ENCODE measurements around the gene GRK6. TPM values are rescaled to one million over a fixed set of nuclear protein-coding genes. Genes with fewer than 3 reads are reported as not detected.

Gene GRK6
- total RNA-seq, 1 donor, result 24.2 TPM

DNA sequence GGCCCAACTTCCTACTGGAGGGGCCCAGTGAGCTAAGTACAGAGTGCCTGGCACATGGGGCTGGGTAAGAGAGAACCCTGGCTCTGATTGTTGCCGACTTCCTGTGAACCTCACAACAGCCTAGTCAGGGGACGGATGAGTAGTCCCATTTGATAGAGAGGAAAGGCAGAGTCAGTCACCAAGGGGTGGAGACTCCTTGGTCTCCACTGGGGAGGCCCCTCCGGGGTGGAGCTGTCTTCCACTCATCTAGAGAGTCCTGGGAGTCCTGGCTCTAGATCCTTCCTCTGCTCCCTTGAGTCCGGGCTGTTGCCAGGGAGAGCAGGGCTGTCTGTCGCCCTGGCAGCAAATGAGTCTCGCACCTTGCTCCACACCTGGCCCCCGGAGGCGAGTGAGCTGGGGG is 8.0 kb downstream of the GRK6 start:
- H3K4me3 ChIP-seq (ENCODE audit: low read depth, low read length), result no peak overlapping the region
- TF ChIP-seq, protein P1, sequence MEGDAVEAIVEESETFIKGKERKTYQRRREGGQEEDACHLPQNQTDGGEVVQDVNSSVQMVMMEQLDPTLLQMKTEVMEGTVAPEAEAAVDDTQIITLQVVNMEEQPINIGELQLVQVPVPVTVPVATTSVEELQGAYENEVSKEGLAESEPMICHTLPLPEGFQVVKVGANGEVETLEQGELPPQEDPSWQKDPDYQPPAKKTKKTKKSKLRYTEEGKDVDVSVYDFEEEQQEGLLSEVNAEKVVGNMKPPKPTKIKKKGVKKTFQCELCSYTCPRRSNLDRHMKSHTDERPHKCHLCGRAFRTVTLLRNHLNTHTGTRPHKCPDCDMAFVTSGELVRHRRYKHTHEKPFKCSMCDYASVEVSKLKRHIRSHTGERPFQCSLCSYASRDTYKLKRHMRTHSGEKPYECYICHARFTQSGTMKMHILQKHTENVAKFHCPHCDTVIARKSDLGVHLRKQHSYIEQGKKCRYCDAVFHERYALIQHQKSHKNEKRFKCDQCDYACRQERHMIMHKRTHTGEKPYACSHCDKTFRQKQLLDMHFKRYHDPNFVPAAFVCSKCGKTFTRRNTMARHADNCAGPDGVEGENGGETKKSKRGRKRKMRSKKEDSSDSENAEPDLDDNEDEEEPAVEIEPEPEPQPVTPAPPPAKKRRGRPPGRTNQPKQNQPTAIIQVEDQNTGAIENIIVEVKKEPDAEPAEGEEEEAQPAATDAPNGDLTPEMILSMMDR (IDR thresholded peaks at IDR 0.05; ENCODE audit: insufficient read depth, low read depth, low read length), result no peak
- DNase-seq (ENCODE audit: low read depth), result no peak

DNA sequence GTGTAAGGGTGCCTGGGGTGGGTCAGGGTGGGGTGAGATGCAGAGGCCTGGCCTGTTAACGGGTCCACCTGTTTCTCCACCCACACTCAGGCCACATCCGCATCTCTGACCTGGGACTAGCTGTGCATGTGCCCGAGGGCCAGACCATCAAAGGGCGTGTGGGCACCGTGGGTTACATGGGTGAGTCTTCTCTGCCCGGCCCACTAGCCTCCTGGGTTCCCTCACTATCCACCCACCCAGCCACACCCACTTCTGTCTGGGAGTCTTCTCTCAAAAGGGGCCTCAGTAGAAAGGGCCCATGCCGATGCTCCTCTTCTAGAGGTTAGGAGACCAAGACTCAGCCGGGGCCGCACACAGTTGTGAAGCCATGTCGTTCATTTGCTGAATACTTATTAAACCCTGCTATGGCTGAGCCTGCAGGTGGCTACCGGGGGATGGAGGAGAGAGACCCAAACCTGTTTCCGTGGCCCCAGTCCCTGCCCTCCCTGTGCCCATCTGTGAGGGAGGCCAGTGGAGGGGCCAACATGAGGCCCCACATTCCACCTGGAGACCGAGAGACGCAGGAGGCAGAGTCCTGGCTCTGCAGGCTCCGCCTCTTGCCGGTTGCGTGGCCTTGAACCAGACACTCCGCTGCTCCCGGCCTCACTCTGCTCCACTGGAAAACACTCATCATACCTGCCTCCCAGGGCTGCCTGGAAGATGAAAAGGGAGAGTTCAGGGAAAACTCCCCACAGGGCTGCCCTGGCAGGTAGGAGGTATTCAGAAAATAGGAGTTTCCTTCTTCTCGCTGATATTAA is 8.7 kb downstream of the GRK6 start:
- H3K4me3 ChIP-seq (ENCODE audit: low read depth, low read length), result no peak overlapping the region
- TF ChIP-seq, protein P1 (IDR thresholded peaks at IDR 0.05; ENCODE audit: insufficient read depth, low read depth, low read length), result no peak
- no peak for DNase-seq (ENCODE audit: low read depth)

DNA sequence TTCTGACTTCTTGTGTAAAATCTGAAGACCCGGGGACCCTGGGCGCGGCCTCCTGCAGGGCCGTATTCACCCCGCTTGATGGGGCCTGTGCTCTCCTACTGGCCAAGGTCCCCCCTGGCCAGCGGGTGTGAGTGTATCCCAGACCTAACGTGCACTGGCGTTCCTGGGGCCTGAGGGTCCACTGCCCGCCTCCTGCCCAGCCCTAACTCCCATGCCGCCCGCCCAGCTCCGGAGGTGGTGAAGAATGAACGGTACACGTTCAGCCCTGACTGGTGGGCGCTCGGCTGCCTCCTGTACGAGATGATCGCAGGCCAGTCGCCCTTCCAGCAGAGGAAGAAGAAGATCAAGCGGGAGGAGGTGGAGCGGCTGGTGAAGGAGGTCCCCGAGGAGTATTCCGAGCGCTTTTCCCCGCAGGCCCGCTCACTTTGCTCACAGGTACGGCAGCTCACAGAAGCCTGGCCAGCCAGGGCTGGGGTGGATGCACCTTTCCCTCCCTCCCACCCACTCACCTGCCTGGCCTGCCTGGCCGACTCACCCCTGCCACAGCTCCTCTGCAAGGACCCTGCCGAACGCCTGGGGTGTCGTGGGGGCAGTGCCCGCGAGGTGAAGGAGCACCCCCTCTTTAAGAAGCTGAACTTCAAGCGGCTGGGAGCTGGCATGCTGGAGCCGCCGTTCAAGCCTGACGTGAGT is 9.5 kb downstream of the GRK6 start:
- DNase-seq (ENCODE audit: low read depth), result no peak
- no peak overlapping the region for H3K4me3 ChIP-seq (ENCODE audit: low read depth, low read length)
- TF ChIP-seq, protein P1 (IDR thresholded peaks at IDR 0.05; ENCODE audit: insufficient read depth, low read depth, low read length), result no peak

DNA sequence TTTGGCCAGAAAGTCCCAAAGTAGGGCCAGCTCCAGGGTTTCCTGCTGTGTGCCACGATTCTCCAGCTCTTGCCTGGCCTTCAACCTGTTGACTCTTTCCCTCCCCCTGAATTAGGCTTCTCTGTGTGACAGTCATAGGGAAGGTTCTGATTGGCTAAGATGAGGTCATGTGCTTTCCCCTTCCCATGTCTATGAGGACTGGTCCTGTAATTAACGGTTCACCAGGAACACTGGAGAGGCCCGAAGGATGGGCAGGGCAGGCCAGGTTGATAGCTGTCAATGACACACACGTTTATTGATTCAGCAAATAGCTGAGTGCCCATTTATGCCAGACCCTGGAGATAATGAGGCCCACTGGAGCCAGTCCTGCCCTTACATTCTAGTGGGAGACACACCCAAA is 11.1 kb downstream of the GRK6 start:
- no peak for DNase-seq (ENCODE audit: low read depth)
- H3K4me3 ChIP-seq (ENCODE audit: low read depth, low read length), result no peak overlapping the region
- TF ChIP-seq, protein P1 (IDR thresholded peaks at IDR 0.05; ENCODE audit: insufficient read depth, low read depth, low read length), result no peak

DNA sequence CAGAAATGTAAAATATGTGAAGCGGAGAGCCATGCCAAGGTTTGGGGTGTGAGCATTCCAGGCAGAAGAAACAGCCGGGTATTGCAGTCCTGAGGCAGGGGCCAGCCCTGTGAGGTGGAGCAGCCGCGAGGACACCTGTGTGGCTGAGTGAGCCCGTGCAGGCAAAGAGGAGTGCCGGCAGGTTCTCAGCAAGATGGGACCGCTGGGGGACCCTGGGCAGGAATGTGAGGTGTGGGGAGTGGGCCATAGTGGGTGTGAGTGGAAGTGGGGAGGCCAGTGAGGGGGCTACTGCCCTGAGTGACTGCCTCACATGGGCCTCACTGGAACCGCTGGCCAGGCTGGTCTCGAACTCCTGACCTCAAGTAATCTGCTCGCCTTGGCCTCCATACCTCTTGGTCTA is 12.0 kb downstream of the GRK6 start:
- H3K4me3 ChIP-seq (ENCODE audit: low read depth, low read length), result no peak overlapping the region
- DNase-seq (ENCODE audit: low read depth), result no peak
- TF ChIP-seq, protein P1 (IDR thresholded peaks at IDR 0.05; ENCODE audit: insufficient read depth, low read depth, low read length), result no peak

DNA sequence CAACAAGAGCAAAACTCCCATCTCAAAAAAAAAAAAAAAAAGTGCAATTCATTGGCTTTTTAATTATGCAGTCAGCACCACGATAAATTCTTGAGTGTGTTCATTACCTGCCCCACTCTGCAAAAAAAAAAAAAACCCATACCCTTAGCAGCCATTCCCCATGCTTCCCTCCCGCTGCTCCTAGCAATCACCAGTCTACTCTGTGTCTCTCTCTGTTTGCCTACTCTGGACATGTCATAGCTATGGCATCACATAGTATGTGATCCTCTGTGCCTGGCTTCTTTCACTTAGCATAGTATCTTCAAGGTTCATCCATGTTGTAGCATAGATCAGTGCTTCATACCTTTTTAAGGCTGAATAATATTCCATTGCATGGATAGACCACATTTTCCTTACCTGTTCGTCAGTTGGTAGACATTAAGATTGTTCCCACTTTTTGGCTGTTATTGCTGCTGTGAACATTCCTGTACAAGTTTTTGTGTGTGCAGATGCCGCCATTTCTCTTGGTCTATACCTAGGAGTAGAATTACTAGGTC is 13.1 kb downstream of the GRK6 start:
- no peak for DNase-seq (ENCODE audit: low read depth)
- no peak overlapping the region for H3K4me3 ChIP-seq (ENCODE audit: low read depth, low read length)
- TF ChIP-seq, protein P1 (IDR thresholded peaks at IDR 0.05; ENCODE audit: insufficient read depth, low read depth, low read length), result no peak

Data from fibroblast of villous mesenchyme (primary cell).